DMS153 treated with DMSO at 0.1 percent for 48 hours (cell line): ENCODE data around the gene HEXD.

Experiments used
- DNase-seq: peaks from one replicate; lab custom pipeline; 2025; ENCODE audit not compliant: unreplicated experiment; lab: John Stamatoyannopoulos, UW

Gene HEXD

DNA sequence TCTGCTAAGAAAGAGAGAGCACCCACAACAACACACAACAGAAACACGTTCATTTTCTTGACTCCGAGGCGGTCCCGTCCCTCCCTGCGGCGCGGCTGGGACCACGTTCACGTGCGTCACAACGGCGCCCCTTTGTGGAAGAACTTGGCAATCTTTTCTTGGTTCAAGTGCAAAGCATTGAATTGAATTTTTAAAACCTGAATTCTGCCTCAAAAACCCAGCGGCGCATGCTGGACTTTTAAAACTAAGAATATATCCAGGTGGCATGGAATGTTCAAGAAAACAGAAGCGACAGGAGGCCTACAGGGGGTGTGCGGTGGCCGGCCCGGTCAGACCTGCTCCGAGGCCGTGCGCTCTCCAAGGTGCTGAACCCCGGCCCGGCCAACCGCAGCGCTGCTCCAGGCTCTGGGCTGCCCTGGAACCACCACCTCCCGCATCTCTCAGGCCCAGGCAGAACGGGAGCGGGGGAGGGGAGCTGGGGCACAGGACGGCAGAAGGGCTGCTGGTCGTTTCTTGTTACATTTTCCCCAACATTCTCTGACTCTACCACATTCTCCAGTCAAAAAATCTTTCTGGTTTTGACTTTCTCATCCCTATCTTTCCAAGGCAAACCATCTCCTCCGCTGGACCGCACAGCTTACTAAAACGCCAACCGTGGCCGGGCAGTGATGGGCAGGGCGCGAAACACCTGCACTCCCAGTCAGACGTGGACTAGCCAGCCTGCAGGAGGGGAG, 3.4 kb upstream of the HEXD start:
- peak; percentile 11 for DNase-seq

DNA sequence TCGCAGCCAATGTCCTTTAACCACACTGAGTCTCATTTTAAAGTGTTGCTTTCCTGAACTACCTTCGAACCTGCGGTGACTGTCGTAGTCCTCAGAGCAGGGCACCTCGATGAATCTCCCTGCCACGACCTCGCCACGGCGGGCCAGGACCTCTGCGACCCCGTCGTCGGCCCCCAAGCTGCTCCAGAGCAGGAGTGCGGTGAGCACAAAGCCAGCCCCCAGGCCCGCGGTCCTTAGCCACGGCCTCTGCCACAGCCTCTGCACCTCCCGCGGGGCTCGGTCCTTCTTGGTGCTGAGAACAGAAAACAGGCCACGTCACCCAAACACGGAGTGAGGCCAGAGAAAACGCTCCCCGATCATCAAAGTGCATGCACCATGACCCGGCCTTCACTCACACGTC, 2.8 kb upstream of the HEXD start:
- no peak for DNase-seq

DNA sequence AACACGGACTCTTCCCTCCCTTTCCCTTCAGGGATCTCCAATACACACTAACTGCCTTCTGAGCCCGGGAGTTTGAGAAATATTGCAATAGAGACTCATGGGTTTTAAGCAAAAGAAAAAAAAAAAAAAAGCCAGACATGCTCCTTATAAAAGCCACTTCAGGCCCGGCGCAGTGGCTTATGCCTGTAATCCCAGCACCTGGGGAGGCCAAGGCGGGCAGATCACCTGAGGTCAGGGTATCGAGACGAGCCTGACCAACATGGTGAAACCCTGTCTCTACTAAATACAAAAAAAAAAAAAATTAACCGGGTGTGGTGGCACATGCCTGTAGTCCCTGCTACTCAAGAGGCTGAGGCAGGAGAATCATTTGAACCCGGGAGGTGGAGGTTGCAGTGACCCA, 2.4 kb upstream of the HEXD start:
- DNase-seq: no peak

DNA sequence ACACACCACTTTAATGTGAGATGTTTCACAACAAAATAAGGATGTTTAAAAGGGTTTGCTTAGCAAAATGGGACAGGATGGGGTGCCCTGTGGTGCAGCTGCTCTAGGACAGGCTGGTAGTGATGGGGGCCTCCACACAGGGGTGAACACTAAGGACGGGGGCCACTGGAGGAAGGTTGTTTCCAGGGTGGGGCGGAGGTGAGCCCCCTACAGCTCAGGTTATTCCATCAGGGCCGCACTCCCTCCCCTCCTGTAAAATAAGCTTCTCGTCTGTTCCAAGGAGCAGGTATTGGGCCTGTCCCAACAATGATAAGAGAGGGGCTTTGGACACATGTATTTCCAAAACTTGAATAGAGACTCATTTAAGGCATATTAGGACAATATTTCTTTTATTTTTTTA, 1.9 kb upstream of the HEXD start:
- no peak for DNase-seq

DNA sequence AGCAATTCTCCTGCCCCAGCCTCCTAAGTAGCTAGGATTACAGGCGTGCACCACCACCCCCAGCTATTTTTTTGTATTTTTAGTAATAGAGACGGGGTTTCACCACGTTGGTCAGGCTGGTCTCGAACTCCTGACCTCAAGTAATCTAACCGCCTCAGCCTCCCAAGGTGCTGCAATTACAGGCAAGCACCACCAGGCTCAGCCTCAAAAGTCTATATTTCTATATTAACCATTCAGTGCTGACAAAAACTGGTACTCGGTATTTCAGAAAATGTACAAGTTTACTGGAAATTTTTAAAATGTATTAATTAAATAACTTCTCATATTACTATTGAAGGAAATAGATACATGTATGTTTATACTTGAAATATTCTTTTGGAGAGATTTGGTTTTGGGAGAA, 1.4 kb upstream of the HEXD start:
- no peak for DNase-seq

DNA sequence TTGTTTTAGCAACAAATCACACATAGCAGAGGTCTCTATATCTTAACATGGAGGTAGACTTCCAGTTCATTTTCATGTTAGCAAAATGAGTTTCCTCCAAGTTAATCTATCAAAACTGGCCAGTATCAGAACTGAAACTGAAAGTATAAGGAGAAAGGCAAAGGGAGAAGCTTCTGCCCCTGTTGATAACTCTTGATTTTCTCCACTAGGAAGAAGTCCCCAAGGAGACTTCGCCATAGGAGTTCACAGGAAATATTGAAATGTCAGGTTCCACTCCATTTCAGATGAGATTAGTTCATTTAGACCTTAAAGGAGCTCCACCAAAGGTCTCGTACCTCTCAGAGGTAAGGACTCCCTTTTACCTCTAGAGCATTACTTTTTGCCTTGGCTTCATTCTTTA, 1.4 kb downstream of the HEXD start:
- DNase-seq: no peak

DNA sequence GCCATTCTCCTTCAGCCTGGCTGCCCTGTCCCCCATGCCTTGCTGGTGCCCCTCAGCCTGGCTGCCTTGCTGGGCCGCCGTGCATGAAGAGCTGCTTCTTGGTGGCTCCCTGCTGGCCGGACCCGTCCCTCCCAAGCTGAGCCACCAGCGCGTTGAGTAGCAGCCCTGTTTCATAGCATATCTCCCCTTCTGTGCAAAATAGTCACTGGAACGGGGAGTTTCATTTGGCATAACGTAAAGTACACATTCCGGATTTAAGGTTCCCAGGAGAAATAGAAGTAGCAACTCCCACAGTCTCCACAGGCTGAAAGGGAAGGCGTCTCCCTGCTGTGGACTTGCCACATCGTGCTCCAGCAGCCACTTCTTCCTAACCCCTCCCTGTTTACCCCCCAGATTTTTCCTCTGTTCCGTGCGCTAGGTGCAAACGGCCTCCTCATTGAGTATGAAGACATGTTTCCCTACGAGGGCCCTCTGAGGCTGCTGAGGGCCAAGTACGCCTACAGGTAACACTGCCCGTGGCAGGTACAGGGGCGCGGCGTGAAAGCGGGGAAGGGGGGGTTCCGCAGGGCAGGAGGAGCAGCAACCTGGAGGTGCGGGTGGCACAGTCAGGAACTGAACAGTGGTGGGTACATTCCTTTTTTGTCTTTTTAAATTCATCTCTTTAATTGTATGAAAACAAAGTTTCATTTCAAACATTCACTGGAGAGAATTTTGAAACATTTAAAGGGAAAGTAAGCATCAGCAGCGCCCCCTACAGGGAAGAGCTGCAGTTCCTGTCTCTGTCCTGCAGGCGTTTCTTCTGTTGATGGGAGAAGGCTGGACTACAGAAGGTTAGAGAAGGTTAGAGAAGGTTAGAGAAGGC, 6.1 kb downstream of the HEXD start:
- DNase-seq: no peak

DNA sequence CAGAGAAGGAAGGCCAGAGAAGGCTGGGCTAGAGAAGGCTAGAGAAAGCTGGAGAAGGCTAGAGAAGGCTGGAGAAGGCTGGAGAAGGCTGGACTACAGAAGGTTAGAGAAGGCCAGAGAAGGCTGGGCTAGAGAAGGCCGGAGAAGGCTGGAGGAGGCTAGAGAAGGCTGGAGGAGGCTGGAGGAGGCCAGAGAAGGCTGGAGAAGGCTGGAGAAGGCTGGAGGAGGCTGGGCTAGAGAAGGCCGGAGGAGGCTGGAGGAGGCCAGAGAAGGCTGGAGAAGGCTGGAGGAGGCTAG, 6.7 kb downstream of the HEXD start:
- DNase-seq: no peak

DNA sequence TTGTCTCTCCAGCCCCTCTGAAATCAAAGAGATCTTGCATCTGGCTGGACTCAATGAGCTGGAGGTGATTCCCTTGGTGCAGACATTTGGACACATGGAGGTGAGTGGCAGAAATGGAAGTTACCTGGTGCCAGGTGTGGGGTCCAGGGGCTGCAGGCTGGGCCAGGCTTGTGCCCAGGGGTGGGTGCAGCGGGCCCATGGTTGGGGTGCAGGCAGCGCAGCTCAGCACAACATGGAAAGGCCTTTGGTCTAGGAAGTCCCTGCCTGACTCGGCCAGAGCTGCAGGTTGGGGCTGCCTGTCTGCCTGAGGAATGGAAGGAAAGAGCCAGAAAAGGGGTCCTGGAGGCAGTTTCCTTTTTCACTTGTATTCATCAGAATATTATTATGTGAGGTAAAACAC, 10.4 kb downstream of the HEXD start:
- no peak for DNase-seq

DNA sequence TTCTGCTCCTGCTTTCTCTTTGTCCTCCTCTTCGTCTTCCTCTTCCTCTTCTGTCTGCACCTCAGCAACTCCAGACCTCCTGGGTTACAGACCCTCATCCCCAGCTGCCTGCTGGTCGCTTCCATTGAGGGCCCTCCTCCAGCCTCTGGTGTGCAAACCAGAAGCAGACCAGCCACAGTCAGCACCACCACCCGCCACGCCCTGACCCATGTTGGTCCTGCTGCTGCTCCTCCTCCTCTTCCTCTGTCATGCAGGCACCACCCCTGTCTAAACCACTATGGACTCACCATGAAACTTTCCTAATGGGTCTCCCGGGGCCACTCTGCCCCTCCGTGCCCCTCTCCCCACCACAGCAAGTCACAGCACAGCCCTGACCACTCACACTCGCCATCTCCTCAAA, 11.7 kb downstream of the HEXD start:
- DNase-seq: no peak

DNA sequence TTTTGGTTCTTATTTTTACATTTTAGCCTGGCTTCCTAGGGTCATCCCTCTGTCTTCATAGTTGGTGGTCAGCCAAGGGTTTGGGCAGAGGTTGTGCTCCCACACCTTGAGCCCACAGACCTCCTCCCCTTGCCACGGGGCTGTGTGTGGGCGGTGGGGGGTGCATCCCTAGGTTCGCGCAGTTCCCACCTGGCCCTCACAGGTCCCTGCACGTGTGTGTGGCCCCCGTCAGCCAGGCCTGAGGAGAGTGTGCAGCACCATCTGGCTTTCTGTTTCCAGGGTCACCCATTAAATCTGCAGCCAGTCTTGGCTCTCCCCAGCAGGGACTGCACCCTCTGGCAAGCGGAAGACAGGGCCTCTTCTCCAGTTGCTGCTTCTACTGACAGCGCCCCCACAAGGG, 13.9 kb downstream of the HEXD start:
- DNase-seq: no peak

DNA sequence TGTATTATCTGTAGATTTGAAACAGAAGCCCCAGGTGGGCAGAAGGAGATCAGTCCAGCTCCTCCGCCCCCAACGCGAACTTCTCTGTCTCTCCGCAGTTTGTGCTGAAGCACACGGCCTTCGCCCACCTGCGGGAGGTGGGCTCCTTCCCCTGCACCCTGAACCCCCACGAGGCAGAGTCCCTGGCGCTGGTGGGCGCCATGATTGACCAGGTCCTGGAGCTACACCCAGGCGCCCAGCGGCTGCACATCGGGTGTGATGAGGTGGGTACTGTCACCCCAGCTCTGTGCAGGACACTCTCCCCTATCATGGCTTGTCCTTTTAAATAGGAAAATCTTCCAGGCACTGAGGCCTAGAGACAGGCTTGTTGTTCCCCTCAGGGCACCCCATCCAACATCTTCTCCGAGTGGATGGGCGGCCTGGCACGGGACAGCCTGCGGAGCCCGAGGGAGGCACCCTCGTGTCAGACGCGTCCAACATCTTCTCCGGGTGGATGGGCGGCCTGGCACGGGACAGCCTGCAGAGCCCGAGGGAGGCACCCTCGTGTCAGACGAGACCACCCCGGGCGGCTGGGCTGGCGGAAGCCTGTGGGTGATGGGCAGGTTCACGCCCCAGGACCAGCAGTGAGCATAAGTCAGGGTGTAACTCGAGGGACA, 15.5 kb downstream of the HEXD start:
- no peak for DNase-seq

DNA sequence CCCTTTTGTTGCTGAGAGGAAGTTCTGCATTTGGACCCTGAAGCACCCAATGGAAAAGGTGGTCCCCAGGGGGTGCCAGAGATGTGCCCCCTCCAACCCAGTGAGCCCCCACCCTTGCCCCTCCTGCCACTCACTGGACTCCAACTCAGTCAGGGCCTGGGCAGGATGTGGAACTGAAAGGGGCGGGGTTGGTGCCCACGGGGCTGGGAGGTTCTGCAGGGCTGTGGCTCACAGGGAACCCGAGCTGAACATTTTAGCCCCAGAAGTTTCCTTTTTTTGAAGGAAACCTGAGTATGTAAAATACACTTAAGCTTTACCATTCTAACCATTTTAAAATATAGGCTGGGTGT, 16.0 kb downstream of the HEXD start:
- DNase-seq: no peak

DNA sequence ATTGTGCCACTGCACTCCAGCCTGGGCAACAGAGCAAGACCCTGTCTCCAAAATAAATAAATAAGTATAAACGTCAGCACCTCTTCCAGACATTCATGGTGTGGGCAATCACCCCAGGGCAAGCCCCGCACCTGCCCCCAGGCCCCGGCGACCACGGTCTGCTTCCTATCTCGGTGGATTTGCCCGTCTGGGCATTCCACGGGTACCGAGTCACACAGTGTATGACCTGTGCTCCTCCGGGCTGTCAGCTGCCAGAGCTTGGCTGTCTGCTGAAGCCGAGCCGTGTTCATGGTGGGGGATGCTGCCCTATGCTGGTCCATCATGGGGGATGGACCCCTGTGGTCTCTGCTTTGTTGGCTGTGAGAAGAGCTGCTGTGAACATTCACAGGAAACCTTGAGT, 17.0 kb downstream of the HEXD start:
- DNase-seq: no peak

DNA sequence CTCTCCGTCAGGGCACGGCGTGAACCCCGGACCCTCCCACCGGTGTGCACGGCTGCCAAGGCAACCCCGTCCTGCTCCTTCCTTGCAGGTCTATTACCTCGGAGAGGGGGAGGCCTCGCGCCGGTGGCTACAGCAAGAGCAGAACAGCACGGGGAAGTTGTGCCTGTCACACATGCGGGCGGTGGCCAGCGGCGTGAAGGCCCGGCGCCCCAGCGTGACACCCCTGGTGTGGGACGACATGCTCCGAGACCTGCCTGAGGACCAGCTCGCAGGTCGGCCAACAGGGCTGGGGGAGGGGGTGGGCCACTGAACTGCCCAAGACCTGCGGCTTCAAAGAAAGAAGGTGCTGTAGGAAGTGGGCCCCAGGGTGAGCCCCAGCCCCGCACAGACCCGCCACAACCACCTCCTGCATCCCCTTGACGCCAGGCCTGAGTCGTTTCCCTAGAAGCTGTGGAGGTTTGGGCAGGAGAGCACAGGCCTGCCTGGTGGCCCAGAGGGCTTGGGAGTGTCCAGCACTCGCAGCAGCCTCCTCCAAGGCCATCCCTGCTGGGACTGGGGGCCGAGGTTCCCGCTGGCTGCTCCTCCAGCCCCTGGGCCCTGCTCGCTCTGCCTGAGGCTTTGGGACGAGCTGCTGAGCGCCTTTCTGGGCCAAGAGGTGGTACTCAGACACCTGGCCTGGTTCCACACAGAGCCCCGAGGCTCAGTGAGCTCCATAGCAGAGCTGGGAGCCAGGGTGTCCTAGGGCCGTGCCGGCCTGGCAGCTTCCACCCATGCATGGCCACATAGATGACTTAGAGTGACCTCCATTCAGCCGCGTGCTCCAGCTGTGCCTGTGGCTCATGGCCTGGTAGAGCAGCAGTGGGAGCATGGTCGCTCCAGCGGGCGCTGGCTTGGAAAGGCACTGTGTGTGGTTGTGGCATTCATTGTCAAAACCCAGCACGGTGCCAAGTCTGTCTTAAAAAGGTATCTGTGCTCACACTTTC, 17.7 kb downstream of the HEXD start:
- DNase-seq: no peak

DNA sequence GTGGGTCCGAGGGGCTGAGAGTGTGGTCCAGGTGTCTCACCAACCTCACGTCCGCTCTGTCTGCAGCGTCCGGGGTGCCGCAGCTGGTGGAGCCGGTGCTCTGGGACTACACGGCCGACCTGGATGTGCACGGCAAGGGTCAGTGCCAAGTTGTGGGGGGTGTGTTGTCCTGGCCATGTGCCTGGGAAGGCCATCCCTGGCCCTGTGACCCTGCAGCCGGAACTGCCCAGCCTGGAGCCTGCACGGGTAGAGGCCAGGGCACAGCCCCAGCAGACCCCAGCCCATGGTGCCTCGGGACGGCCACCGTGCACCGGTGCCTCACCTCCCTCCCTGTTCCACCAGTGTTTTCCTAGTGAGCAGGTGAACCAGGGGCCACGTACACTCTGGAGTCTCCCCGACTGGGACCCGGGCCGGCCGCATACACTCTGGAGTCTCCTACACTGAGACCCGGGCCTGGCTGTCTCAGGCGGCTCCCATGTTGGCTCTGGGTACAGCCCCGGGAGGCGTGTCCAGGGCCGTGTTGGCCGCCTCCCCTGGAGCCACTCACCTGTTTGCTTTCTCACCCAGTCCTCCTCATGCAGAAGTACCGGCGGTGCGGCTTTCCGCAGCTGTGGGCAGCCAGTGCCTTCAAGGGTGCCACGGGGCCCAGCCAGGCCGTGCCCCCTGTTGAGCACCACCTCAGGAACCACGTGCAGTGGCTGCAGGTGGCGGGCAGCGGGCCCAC, 18.6 kb downstream of the HEXD start:
- no peak for DNase-seq

DNA sequence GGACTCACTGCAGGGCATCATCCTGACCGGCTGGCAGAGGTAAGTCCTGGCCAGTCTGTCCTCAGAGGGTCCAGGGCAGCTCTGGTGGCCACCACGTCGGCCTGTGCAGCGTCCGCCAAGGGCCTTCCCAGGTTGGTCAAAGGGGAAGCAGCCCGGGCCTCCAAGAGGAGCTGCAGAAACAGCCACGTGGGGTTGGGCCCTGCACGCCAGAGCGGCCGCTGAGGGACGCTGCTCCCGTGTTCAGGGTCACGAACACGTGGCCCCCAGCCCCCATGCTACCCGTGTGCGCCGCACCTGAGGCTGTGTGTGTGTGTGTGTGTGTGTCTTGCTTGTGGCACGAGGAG, 19.1 kb downstream of the HEXD start:
- DNase-seq: no peak

DNA sequence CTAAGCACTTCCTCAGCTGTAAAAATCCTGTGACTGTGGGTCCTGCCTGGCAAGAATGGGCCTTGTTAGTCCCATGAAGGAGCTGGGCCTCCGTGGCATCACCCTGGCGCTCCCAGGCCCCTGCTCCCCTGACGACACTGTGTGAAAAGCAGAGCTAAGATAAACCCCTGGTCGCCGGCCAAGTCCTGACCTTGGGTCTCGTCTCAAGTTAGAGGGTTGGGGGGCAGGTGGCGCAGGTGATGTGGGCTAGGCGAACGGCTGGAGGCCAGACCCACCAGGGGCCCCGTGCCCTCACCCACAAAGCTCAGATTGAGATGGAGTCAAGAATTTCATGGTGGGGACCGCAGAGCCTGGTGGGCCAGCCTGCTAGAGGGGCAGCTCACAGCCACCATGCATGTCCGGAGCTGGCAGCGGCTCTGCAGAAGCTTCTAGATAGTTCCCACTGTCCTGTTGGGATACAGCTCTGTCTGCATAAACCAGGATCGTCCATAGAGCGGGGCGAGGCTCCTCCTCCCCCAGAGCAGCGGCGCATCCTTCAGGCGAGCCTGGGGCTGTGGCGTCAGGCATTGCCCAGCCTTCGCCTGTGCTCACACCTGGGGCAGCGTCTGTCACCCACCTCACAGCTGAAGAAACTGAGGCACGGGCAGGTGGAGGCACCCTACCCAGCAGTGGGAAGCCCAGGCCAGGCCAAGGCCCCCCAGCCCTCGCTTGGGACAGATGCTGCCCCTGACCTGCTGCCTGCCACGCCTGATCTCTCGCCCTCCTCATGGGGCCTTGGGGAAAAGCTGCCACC, 20.4 kb downstream of the HEXD start:
- no peak for DNase-seq

DNA sequence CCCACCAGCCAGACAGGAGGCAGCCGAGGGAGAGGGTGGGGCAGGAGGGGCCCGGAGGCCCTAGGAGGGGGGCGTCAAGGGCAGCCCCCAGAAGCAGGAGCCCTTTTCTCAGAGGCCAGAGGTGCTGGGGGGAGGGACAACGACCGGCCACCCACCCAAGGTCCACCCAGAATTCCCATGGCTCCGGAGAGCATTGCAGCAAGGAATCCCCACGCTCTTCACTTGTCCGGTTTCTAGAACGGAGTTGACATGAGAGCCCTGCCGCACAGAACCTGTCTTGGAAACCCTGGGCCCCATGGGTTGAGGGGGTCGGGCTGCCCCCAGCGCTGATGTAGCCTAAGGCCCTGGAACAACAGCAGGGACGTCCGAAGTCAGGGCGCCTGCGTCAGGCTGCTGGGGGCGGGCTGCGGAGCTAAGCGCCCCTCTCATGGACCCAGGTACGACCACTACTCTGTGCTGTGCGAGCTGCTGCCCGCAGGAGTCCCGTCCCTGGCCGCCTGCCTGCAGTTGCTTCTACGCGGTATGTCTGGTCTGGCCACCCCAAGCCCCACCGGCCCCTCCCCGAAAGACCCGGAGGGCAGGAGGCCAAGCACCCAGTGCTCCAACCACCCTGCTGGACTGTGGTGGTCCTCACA, 21.2 kb downstream of the HEXD start:
- no peak for DNase-seq
